Neuronal stem cell (in vitro differentiated cells): ENCODE data around the gene NPPC.

ENCODE experiments used
- DNase-seq: peaks from one replicate; pipeline ENCODE4 v3.0.0-alpha.2; 2013; ENCODE audit warnings: low spot score
- H2AFZ ChIP-seq: one replicate; pipeline ENCODE4 v1.6.1; 2013; ENCODE audit warnings: mild to moderate bottlenecking, low read length, inconsistent platforms
- H2AK5ac ChIP-seq: 2 replicates; pipeline ENCODE4 v1.6.1; 2013; ENCODE audit warnings: low read depth, mild to moderate bottlenecking, inconsistent platforms, low read length, moderate library complexity, mixed read lengths
- H2BK120ac ChIP-seq: 2 replicates; pipeline ENCODE4 v1.6.1; 2013; ENCODE audit warnings: low read depth, mild to moderate bottlenecking, inconsistent platforms, low read length, moderate library complexity, mixed read lengths
- H2BK12ac ChIP-seq: one replicate; pipeline ENCODE4 v1.6.1; 2013; ENCODE audit warnings: low read length, inconsistent platforms
- H2BK15ac ChIP-seq: 2 replicates; pipeline ENCODE4 v1.6.1; 2013; ENCODE audit warnings: mild to moderate bottlenecking, low read length, inconsistent platforms, mixed read lengths
- H2BK5ac ChIP-seq: one replicate; pipeline ENCODE4 v1.6.1; 2013; ENCODE audit warnings: inconsistent platforms, mild to moderate bottlenecking, low read length, moderate library complexity
- H3K14ac ChIP-seq: one replicate; pipeline ENCODE4 v1.6.1; 2013; ENCODE audit warnings: low read length, inconsistent platforms
- H3K18ac ChIP-seq: 2 replicates; pipeline ENCODE4 v1.6.1; 2013; ENCODE audit warnings: low read length, inconsistent platforms
- H3K23ac ChIP-seq: 2 replicates; pipeline ENCODE4 v1.6.1; 2013; ENCODE audit warnings: low read depth, mild to moderate bottlenecking, mixed read lengths, low read length, inconsistent platforms; ENCODE audit not compliant: poor library complexity
- H3K27ac ChIP-seq: replicated peaks from 3 replicates; pipeline ENCODE4 v1.5.1; 2013; ENCODE audit warnings: low read length, inconsistent platforms
- H3K27me3 ChIP-seq, 3 experiments: 2 replicates each; pipeline ENCODE4 v1.6.1; 2013; ENCODE audit warnings: low read length in 3 of 3, mild to moderate bottlenecking in 2 of 3, inconsistent platforms in 1 of 3, low read depth in 1 of 3, mixed read lengths in 1 of 3, moderate library complexity in 1 of 3; ENCODE audit not compliant: control insufficient read depth in 3 of 3, insufficient read depth in 3 of 3
- H3K36me3 ChIP-seq, 2 donors: replicated peaks in 1 of 2; 2 replicates each; pipeline ENCODE4 v1.6.1; 2013; ENCODE audit warnings: low read length in 2 of 2; ENCODE audit not compliant: control insufficient read depth in 2 of 2, insufficient read depth in 2 of 2
- H3K4ac ChIP-seq: 2 replicates; pipeline ENCODE4 v1.6.1; 2013; ENCODE audit warnings: inconsistent platforms, mild to moderate bottlenecking, low read length, moderate library complexity
- H3K4me1 ChIP-seq, 2 donors: 1 replicate in 1 of 2; 2 replicates in 1 of 2; pipeline ENCODE4 v1.6.1; 2013; ENCODE audit warnings: low read length in 2 of 2, low read depth in 1 of 2; ENCODE audit not compliant: control insufficient read depth in 2 of 2, insufficient read depth in 1 of 2
- H3K4me2 ChIP-seq: one replicate; pipeline ENCODE4 v1.6.1; 2013; ENCODE audit warnings: mild to moderate bottlenecking, low read length, inconsistent platforms; ENCODE audit not compliant: insufficient read depth, poor library complexity, severe bottlenecking
- H3K4me3 ChIP-seq, 2 donors: 2 replicates each; pipeline ENCODE4 v1.5.1; 2013; ENCODE audit warnings: low read length in 2 of 2, mild to moderate bottlenecking in 2 of 2, inconsistent platforms in 1 of 2, moderate library complexity in 1 of 2
- H3K79me1 ChIP-seq: one replicate; pipeline ENCODE4 v1.6.1; 2013; ENCODE audit warnings: low read depth, mild to moderate bottlenecking, inconsistent platforms, low read length, moderate library complexity
- H3K9ac ChIP-seq: one replicate; pipeline ENCODE4 v1.6.1; 2013; ENCODE audit warnings: mild to moderate bottlenecking, low read depth, low read length, inconsistent platforms; ENCODE audit not compliant: poor library complexity
- H3K9me3 ChIP-seq, 2 donors: replicated peaks in 1 of 2; 2 replicates each; pipeline versions ENCODE3 to v1.6.1; 2013; ENCODE audit warnings: low read length in 2 of 2, mild to moderate bottlenecking in 2 of 2, inconsistent platforms in 1 of 2, low read depth in 1 of 2, mixed read lengths in 1 of 2, moderate library complexity in 1 of 2; ENCODE audit not compliant: control insufficient read depth in 2 of 2, insufficient read depth in 1 of 2
- H4K8ac ChIP-seq: one replicate; pipeline ENCODE4 v1.6.1; 2013; ENCODE audit warnings: low read depth, mild to moderate bottlenecking, inconsistent platforms, low read length, moderate library complexity
- H4K91ac ChIP-seq: one replicate; pipeline ENCODE4 v1.6.1; 2013; ENCODE audit warnings: low read length, low read depth, mild to moderate bottlenecking, inconsistent platforms; ENCODE audit not compliant: poor library complexity
- WGBS, 2 donors: extraction: QIAGEN DNeasy Blood & Tissue Kit; methylation state at CpG; one replicate each; pipeline ENCODE4 v1.1.7; 2013; ENCODE audit warnings: missing lambda C conversion rate in 2 of 2, mixed read lengths in 1 of 2; ENCODE audit not compliant: insufficient read length in 2 of 2, insufficient replicate concordance in 1 of 2; ENCODE audit errors: extremely low coverage in 2 of 2; 5-methylcytosine and 5-hydroxymethylcytosine counted together

NPPC gene

DNA sequence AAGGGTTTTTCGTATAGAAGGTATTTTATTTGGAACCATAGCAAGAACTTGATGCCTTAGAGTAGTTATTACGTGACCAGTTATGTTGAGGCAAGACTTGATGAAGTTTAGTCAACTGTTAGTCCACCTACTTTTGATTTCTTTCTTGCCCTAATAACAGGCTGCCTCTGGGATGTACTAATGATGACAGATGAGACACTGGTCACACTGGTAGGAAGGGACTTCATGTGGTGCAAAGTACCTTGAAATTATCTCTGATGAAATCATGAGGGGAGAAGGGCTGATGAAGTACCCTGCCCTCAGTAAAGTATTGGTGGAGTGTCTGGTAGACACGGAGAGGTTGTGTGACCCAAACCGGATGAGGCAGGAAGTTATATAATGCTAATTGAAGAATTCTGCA, 40.7 kb upstream of the NPPC start:
- no peak for DNase-seq
- Histone ChIP-seq H2BK5ac (no peak overlapping the region), H3K9ac (no peak overlapping the region), H3K18ac (no peak overlapping the region), H3K23ac (no peak overlapping the region), H2BK15ac (no peak overlapping the region), H3K27ac (no peak overlapping the region), H3K79me1 (peaks cover 5% of the 10 kb centered on the region), H3K4me3 (no peak overlapping the region), H3K4me2 (no peak overlapping the region), H2AFZ (no peak overlapping the region), H3K4ac (no peak overlapping the region), H3K36me3 (no peaks in the 10 kb centered on the region), H3K4me1 (peaks cover 0 to 7% of the 10 kb centered on the region in 2 donors), H2AK5ac (no peak overlapping the region), H3K9me3 (peaks cover 6 to 12% of the 10 kb centered on the region in 2 donors), H3K14ac (no peak overlapping the region), H3K27me3 (no peaks in the 10 kb centered on the region), H2BK12ac (no peak overlapping the region), H4K8ac (no peak overlapping the region), H2BK120ac (no peak overlapping the region), H4K91ac (no peak overlapping the region)
- WGBS, 2 donors: no CpG with 5 or more reads among the region's 4 CpGs

DNA sequence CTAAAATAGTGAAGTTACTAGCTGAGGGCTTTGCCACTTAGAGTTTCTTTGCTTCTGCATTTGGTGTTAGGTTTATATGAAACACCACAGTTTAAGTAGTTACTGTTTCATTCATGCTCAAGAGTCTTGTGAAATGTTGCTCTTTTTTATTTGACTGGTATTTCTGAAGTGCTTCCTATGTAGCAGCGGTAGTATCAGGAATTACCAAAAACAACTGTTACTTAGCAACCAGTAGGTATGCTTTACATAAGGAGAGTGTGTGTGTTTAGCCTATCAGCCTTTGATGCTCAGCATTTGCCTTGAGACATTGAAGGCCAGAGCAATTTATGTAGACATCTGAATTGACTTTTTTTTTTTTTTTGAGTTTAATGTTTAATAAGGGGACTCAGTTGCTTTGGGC, 38.9 kb upstream of the NPPC start:
- Histone ChIP-seq H3K27me3 (no peaks in the 10 kb centered on the region), H3K36me3 (no peaks in the 10 kb centered on the region), H2AFZ (no peak overlapping the region), H2BK120ac (no peak overlapping the region), H3K18ac (no peak overlapping the region), H4K91ac (no peak overlapping the region), H3K14ac (no peak overlapping the region), H2AK5ac (no peak overlapping the region), H3K9me3 (peaks cover 6 to 12% of the 10 kb centered on the region in 2 donors), H3K4me1 (peaks cover 2 to 9% of the 10 kb centered on the region in 2 donors), H2BK15ac (no peak overlapping the region), H3K23ac (no peak overlapping the region), H4K8ac (no peak overlapping the region), H2BK5ac (no peak overlapping the region), H3K4me2 (no peak overlapping the region), H2BK12ac (no peak overlapping the region), H3K27ac (no peak overlapping the region), H3K4ac (no peak overlapping the region), H3K79me1 (peaks cover 3% of the 10 kb centered on the region), H3K4me3 (no peak overlapping the region), H3K9ac (no peak overlapping the region)
- DNase-seq: no peak
- WGBS, 2 donors: no CpG with 5 or more reads among the region's 1 CpG

DNA sequence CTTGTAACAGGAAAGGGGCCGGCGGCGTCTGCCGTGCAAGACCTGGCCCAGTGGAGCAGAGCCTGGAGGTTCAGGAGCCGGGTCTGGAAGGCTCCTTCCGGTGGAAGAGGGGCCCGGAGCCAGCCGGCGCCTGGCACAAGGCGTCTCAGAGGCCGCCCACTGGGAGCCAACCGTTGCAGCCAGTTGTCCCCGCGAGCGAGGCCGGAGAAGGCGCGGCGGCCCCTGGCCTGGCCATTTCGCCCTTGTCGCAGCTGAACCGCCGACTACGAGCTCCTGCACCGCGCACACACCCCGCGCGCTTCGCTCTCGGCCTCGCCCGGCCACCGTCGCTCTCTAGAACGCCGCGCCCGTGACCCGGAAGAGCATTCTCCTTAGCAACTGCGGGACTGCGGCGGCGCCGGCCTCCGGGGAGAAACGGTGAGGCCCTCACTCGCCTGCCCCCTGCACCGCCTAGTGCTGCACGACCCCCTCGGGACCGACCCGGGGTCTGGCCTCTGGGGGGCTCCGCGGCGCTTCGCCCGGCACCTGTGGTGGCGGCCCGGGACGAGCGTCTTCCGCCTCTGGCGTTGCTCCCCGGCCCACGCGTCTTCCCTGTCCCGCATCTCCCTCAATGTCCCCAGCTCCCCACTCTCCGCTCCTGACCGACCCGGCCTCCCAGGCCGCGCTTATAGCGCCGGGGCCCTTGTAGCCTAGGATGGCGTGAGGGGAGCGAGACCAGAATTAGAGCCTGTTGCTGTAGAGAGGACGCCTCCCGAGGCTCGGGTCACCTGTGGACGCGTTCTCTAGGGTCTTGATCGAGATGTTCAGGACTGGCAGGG, 35.4 kb upstream of the NPPC start, which contains the start of gene DIS3L2:
Gene DIS3L2 (plus strand): TSS at position 365 of the 818 bp plus-strand sequence. CDS start 53,215 bp downstream, outside the sequence.
- peak within 1 kb of the TSS; percentile 73 for H3K27ac ChIP-seq
- peak within 1 kb of the TSS; percentile 84 to 90 for H3K4me3 ChIP-seq
- H2AK5ac ChIP-seq: peak within 1 kb of the TSS; percentile 68
- H3K18ac ChIP-seq: peak within 1 kb of the TSS; percentile 99
- peak within 1 kb of the TSS; percentile 38 for H3K4ac ChIP-seq
- WGBS, 2 donors: no CpG with 5 or more reads among the region's 83 CpGs
- H2BK12ac ChIP-seq: no peak within 1 kb of the TSS
- H3K36me3 ChIP-seq: no peaks in the 10 kb centered on the region
- peak within 1 kb of the TSS; percentile 67 for H2BK15ac ChIP-seq
- peak within 1 kb of the TSS; percentile 98 for H3K9ac ChIP-seq
- H2AFZ ChIP-seq: peak within 1 kb of the TSS; percentile 99
- peak within 1 kb of the TSS; percentile 80 for H3K4me2 ChIP-seq
- H4K8ac ChIP-seq: peak within 1 kb of the TSS; percentile 90
- peak within 1 kb of the TSS; percentile 1 for H4K91ac ChIP-seq
- peak within 1 kb of the TSS; percentile 10 for H2BK120ac ChIP-seq
- H2BK5ac ChIP-seq: peak within 1 kb of the TSS; percentile 91
- H3K9me3 ChIP-seq: peaks cover 0 to 4% of the 10 kb centered on the region in 2 donors
- DNase-seq: peak; percentile 79
- H3K23ac ChIP-seq: peak within 1 kb of the TSS; percentile 32
- no peaks in the 10 kb centered on the region for H3K79me1 ChIP-seq
- H3K14ac ChIP-seq: peak within 1 kb of the TSS; percentile 92
- H3K4me1 ChIP-seq: peaks cover 2 to 9% of the 10 kb centered on the region in 2 donors
- H3K27me3 ChIP-seq: no peaks in the 10 kb centered on the region

GRCh38 chr2:231960810-231961348, 34.7 kb upstream of the NPPC start:
- no peaks in the 10 kb centered on the region for H3K27me3 ChIP-seq
- H4K91ac ChIP-seq: peak overlapping the region; percentile 1
- peak overlapping the region; percentile 84 to 90 for H3K4me3 ChIP-seq
- peaks cover 0 to 4% of the 10 kb centered on the region in 2 donors for H3K9me3 ChIP-seq
- peak overlapping the region; percentile 0 for H3K4ac ChIP-seq
- peak overlapping the region; percentile 80 for H3K4me2 ChIP-seq
- H2AFZ ChIP-seq: peak overlapping the region; percentile 99
- H3K9ac ChIP-seq: peak overlapping the region; percentile 98
- H2BK5ac ChIP-seq: peak overlapping the region; percentile 91
- WGBS, 2 donors: no CpG with 5 or more reads among the region's 18 CpGs
- peak overlapping the region; percentile 68 for H2AK5ac ChIP-seq
- peak overlapping the region; percentile 32 for H3K23ac ChIP-seq
- H3K79me1 ChIP-seq: no peaks in the 10 kb centered on the region
- H3K18ac ChIP-seq: peak overlapping the region; percentile 99
- peak overlapping the region; percentile 73 for H3K27ac ChIP-seq
- no peak for DNase-seq
- H3K4me1 ChIP-seq: peaks cover 2 to 9% of the 10 kb centered on the region in 2 donors
- peak overlapping the region; percentile 92 for H3K14ac ChIP-seq
- no peak overlapping the region for H4K8ac ChIP-seq
- no peaks in the 10 kb centered on the region for H3K36me3 ChIP-seq
- H2BK15ac ChIP-seq: peak overlapping the region; percentile 67
- peak overlapping the region; percentile 10 for H2BK120ac ChIP-seq
- no peak overlapping the region for H2BK12ac ChIP-seq
